Activated gamma-delta T cell treated with anti-CD3 and anti-CD28 coated beads, Interleukin-2, amount 50 U/mL, for 16 hours (primary cell): ENCODE results near the gene TMEM184A.
"Not testable (repeated sequence)": the region's sequence is repeated elsewhere in the genome, so short reads cannot be mapped to it uniquely, and the experiment has no call there.

ENCODE experiments used
- DNase-seq: peaks from one replicate; pipeline ENCODE4 v3.0.0-alpha.2; 2020; ENCODE audit warnings: low read depth

TMEM184A gene

DNA sequence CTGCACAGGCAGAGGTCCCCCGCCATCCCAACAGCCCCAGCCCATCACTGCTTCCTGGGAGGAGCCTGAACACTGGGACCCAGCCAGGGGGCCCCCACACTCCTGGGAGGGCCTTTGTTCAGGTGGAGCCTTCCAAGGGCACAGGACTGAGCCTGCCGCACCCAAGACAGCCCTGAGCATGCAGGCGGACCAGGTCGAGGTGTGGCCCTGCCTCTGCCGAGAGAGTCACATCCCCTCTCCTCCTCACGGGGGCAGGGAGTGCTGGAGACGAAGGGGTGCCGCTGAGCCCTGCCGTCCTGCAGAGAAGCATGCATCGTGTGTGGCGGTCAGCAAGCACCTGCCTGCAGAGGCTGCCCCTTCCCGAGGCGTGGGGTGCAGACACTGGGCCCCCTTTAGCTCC, 32.8 kb downstream of the TMEM184A start:
- DNase-seq: no peak

DNA sequence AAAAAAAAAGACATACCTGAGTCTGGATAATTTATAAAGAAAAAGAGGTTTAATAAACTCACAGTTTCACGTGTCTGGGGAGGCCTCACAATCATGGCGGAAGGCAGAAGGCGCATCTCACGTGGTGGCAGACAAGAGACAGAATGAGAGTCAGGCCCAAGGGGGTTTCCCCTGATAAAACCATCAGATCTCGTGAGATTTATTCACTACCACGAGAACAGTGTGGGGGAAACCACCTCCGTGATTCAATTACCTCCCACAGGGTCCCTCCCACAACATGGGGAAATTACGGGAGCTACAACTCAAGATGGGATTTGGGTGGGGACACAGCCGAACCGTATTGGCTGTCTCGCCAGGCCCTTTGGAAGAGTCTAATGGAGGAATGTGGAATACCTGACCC, 34.5 kb downstream of the TMEM184A start:
- DNase-seq: no peak

DNA sequence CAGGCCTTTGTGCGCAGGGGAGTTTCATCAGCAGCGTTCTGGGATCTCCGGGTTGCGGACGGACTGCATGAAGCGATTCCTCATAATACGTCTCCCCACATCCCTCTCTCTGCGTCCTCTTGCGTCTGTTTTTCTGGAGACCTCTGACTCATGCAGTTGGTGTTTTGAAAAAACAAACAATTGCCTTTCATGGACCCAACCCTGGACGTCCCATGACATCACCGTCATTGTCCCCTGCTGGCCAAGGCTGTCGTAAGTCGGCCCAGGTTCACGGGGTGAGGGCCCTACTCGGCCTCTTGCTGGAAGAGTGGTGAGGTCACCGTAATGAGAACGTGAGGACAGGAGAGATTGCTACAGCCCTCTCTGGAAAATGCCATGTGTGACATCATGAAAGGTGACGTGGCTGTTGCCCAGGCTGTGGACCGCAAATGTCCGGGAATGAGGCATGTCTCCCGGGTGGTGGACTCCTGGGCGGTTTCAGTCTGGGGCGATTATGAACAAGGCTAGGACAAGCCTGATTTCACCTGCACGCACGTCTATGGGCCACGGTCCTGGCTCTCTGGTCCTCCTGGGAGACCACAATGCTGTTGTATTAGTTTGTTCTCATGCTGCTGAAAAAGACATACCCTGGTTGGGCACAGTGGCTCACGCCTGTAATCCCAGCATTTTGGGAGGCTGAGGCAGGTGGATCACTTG, 35.3 kb downstream of the TMEM184A start:
- DNase-seq: no peak

DNA sequence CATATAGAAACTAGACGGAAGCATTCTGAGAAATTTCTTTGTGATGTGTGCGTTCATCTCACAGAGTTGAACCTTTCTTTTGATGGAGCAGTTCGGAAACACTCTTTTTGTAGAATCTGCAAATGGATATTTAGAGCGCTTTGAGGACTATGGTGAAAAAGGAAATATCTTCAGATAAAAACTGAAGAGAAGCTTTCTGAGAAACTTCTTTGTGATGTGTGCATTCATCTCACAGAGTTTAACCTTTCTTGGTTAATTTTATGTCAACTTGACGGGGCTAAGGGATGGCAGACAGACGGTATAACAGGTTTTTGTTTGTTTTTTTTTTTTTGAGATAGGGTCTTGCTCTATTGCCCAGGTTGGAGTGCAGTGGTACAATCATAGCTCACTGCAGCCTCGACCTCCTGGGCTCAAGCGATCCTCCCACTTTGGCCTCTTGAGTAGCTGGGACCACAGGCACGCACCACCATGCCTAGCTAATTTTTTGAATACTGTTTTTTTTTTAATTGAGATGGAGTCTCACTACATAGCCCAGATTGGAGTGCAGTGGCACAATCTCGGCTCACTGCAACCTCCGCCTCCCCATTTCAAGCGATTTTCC, 36.6 kb downstream of the TMEM184A start:
- DNase-seq: not testable (repeated sequence)

DNA sequence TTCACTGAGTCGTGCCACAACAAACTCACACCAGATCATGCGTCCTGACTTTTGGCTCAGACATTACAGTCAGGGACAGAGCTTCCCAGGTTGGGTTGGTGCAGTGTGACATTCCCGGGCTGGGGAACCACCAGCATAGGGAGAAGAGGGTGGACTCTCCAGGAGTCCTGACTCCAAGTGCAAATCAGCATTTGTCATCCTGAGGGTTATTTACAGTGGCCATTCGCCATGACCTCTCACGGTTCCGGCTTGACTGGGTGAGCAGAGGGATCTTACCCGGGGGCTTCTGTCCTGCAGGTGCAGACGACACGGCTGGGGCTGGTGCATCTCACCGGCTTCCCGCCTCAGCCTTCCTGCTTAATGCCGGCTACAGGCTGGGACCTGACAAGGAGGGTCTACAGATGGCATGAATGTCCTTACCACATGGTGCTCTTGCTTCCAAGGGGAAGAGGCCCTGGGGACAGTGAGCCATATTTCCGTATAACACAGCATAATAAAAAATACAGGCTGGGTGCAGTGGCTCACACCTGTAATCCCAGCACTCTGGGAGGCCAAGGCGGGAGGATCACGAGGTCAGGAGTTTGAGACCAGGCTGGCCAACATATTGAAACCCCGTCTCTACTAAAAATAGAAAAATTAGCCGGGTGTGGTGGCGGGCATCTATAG, 39.3 kb downstream of the TMEM184A start:
- DNase-seq: no peak

DNA sequence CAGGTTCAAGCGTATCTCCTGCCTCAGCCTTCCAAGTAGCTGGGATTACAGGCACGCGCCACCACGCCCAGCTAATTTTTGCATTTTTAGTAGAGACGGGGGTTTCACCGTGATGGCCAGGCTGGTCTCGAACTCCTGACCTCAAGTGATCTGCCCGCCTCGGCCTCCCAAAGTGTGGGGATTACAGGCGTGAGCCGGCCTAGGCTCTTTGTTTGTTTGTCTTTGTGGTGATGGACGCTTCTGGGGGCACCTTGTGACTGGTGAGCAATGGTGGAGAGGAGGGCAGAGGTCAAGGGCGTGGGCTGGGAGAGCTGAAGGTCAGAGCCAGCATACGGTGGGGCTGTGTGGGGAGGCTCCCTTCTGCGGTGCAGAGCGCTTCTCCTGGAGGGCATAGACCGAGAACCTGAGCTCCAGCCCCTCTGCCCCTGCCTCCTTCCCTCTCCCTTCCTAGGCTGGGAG, 40.5 kb downstream of the TMEM184A start:
- DNase-seq: not testable (repeated sequence)

DNA sequence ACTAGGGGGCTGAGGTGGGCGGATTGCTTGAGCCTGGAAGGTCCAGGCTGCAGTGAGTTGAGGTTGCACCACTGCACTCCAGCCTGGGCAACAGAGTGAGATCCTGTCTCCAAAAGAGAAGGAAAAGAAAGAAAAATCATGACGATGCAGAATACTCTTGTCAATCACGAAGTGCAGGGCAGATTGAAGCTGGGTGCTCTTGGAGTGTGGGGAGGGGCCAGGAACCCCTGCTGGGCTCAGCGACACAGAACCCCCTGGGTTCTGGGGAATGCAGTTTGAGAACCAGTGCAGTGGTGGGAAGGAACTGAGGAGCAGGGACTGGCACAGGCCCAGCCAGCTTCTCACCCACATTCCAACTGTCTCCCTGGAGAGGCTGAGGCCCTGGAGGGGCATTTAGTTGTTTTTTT, 41.0 kb downstream of the TMEM184A start:
- DNase-seq: no peak

DNA sequence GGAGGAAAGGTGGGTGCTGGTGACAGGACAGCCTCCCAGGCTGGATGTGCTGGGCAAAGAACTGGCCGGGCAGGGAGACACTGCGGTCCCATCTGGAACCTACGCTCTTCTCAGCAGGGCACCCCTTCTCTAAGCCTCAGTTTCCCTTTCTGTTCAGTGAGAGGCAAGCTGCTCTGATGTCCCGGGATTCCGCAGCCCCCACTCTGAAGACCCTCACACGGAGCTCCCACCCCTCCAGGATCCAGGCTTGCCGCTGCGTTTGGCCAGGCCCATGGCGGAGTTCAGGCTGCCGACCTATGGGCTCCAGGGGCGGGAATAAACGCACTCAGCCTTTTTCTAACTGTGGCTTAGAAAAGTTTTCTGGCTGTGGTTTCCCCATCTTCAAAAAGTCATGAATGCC, 41.6 kb downstream of the TMEM184A start:
- DNase-seq: no peak

DNA sequence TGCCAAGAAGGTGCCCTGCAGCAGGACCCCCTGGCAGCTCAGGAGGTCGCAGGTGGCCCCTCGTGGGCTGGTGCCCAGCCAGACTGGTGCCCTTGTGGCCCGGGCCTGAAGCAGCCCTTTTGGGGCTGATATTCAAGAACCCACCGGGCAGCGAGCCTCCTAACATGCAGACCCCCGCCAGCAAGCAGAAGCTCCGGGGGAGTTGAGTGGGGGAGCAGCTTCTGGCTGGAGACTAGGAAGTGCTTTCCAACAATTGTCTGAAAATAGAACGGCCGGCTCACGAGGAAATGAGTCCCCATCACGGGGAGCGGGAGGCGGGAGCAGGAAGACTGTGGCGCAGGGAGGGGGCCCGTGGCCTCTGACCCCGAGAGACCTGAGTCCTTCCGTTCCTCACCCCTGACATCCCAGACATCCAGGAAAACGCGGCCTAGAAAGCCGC, 42.3 kb downstream of the TMEM184A start:
- no peak for DNase-seq

DNA sequence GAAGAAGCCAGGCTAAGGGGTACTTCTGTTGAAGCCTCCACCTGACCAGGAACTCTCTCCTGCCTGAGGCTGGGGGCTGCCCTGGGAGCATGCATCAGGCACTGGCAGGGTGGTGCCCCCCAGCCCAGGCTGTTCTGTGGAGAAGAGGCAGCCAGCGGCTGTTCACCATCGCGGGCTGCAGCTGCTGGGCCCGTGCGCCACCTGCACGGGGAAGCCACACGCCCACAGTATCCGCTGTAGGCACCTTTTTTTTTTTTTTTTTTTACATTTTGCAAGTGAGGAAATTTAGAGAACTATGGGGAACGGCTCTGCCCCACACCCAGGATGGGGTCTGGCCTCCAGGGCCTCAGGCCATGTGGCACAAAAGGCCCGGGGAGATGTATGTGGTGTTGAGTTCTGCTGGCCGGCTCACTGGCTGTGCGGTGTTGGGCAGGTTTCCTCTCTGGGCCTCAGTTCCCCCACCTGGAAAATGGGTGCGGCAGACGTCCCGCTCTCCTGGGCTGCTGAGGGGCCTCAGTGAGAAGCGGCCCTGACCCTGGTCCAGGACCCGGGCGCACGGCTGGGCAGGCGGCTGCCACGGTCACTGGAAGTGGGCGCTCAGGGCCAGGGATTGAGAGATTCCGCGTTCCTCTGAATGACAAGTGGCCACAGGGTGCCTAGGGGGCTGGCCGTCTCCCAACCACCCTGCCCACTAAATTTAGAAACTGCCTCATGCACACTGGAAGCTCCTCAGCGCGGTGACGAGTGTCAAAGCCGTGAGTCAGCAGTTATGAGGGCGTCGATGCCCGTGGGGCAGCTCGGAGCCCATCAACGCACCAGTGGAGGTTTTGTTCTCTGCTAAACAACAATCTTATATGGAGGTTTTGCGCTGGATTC, 43.0 kb downstream of the TMEM184A start:
- no peak for DNase-seq

DNA sequence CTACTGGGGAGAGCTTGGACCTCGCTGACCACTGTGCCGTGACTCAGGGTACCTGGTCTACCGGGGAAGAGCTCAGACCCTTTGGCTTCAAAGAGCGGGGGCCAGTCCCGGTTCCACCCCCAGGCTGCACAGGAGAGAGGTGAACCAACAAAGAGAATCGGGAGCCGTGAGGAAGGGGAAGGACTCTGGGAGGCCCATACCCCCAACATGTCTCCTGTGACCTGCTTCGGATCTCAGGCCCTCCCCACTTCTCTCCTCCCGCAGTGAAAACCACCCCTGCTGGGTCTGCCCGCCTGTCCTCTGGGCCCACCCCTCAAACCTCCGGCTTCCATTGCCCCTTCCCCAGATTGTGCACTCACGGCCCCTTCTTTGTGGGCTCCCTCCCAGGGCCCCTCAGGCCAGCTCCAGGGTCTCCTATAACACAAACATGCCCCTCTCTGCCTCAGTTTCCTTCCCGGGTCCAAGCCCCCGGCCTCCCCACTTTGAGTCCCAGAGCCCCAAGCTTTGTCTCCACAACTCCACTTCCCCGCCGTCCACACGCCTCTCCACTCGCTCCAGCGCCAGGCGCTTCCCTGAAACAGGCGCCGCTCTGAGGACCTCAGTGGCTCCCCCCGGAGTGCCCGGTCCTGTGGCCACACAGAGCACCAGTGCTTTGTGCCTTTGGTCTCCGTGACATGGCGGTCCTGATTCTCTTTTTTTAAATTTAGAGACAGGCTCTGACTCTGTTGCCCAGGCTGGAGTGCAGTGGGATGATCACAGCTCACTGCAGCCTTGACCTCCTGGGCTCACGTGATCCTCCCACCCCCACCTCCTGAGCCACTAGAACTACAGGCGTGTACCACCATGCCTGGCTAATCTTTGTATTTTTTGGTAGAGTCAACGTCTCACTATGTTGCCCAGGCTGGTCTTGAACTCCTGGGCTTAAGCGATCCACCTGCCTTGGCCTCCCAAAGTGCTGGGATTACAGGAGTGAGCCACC, 44.3 kb downstream of the TMEM184A start:
- DNase-seq: no peak

DNA sequence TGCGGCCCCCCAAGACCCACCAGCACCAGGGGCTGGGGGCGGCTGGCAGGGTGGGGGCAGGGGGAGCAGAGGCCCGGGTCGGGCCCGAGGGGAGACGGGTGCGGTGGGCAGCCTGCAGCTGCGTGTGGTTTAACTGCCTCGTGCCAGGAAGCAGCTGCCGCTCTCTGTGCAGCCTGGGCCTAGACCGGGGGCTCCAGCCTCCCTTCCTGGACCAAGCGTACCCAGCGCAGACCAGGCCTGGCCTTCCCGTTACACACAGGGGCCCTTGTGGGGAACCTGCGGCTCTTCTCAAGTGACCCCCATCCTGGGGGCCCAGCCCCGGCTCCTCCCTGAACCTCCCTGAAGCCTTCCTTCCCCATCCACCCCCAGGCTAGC, 45.2 kb downstream of the TMEM184A start:
- DNase-seq: no peak

DNA sequence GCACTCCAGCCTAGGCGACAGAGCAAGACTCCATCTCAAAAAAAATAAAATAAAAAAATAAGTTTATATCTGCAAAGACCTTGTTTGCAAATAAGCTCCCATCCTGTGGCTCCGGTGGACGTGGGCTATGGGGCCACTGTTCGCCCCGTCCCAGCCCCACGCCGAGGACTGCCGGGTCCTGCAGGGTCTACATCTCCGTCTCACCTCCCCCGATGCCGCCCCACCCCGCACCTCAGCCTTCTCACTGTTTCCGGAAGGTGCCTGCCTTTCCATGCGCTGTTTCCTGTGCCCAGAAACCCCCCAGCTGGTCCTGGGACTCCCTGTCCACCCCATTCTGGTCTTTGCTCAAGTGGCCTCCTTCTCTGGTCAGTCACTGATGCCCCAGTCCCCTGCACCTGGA, 46.8 kb downstream of the TMEM184A start:
- no peak for DNase-seq

DNA sequence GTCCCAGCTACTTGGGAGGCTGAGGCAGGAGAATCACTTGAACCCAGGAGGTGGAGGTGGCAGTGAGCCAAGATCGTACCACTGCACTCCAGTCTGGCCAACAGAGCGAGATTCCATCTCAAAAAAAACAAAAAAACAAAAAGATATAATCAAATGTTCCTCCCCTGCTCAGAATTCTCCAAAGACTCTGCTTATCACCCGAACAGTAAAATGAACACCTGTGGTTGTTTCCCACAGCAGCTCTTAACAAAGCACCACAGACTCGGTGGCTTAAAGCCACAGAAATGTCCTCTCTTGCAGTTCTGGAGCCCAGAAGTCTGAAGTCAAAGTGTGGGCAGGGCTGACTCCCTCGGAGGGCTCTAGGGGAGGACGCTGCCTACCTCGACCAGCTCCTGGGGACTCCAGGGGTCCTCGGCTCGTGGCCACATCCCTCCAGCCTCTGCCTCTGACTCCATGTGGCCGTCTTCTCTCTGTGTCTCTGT, 47.7 kb downstream of the TMEM184A start:
- no peak for DNase-seq

DNA sequence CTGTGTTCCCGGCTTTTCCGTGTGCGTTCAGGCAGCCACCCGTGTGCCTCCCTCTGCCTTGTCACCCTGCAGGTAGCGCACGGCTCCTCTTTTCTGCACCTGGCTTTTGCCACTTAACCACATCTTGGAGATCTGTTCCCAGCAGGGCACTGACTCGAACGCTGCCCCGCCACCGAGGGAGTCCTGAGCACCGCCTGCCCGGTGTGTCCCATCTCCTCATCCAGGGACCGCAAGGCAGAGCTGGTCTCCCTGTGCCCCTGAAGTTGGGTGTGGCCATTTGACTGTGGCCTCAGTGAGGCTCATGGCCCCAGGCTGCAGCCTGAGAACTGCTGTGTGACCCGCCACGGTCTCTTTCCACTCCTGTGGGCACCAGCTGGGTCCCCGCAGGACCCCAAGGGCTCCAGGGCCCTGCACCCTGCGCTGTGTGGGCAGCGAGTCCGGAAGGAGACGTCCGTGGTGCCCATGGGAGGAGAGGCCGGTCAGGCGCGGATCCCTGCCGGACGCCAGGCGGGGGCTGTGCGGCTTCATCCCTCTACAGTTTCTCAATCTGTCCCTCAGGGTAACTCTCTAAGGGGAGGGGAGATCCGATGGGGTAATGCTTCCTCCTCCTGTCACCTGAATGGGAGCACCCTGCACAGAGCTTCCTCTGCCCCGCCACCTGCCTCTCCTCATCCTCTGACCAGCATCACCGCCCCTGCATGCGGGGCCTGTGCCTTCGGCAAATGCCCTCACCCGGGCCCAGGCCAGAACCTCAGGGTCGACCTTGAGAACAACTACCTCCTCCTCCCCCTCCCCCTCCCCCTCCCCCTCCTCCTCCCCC, 50.1 kb downstream of the TMEM184A start:
- no peak for DNase-seq

DNA sequence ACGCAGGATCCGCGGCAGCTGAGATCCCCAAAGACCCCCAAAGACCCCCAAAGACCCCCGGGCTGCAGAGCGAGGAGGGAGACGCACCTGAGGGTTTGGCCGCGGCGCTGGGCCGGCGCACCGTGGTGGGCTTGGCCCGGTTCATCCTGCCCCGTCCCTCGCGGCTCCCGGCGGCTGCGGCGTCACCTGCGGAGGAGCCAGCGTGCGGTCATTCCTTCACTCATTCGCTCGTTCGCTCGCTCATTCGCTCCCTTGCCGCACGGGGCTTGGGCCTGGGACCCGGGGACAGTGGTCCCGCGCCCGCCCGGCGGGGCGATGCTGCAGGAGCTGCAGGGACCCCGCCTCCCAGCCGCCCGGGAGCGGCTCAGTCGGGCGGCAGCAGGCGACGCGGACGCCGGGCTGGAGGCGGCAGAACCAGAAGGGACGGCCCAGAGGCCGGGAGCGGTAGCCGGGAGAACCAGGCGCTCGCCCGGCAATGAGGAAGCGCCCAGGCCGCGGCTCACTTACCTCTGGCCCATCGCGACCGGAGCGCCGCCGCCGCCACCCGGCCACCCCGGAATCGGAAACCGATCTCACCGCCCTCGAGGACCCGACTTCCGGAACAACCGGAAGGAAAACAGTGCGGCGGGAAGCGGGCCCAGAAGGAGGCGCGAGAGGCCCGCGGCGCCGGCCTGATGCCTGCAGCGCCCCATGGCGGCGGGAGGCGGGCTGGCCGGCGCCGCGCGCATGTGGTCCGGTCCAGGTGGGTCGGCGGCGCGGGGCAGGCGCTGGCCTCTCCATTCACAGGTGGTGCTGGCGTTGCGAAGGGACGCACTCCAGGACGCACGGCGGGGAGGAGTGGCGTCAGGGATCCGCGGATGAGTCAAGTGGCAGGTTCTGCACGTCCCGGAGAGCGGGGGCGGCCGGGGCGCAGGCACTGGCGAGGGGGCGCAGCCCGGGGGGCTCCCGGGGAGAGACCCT, 51.9 kb downstream of the TMEM184A start, which contains the start of gene INTS1:
Gene INTS1 (minus strand): TSS at position 574 of the 960 bp plus-strand sequence. CDS start 429 bp downstream, at position 145.
- DNase-seq: peak; percentile 89

DNA sequence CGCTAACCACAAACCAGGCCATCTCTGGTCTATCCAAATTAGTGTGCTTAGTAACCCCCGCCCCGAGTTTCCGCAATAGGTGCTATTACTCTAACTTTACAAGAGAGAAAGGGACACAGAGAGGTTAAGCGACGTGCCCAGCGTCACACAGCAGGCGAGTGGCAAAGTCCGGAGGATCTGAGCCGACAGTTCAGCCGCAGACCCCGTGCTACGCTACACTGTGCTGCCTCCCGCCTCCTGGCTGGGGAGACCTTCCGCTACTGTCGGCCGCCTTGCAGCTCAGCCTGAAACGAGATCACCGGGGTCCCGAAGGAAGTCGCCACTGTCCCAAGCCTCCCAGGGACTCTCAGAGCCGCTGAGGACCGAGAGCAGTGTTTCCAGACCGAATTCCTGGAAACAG, 52.6 kb downstream of the TMEM184A start:
- DNase-seq: no peak

DNA sequence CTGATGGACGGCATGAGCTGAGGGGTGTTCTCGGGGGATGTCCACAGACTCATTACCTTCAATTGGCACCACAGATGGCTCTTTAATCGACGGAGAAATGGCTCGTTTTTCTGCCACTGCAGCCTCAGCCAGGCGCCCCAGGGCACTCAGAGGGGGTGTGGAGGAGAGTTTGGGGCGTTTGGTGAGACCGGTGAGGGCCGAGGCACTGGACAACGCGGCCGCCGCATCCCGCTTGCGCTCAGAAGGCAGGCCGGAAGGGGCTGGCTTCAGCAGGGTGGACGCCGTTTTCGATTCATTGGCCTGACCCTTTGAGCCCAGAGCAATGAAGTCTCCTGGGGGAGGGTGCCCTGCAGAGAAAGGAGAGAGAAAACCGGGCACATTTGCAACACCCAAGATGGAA, 53.2 kb downstream of the TMEM184A start:
- no peak for DNase-seq
